ENCODE results near the gene SNX5. TPM values are rescaled to one million over a fixed set of nuclear protein-coding genes. Genes with fewer than 3 reads are reported as not detected.
A peak's percentile ranks its signal among the peaks of the same experiment; 100 is the strongest.

Gene SNX5
- total and polyA plus RNA-seq, 2 of the 13 experiments (the other 11 are each of a cell fraction or from before 2014, with no cell fraction given) = 664 to 1,040 TPM

GRCh38 chr20:17946572-17947473 is 21.8 kb downstream of the SNX5 start:
- ATAC-seq = no peak
- POLR2A ChIA-PET = interaction anchor here (1.4 to 1.8 kb wide), 2 partner anchors 9 to 14 kb away, joined by 4 read pairs; no protein-coding TSS in a partner anchor

More at GRCh38 chr20:17946572-17947473, 21.8 kb downstream of the SNX5 start:
- TF ChIP-seq PRDM4 (CRISPR knock-in tag; IDR thresholded peaks at IDR 0.05; ENCODE audit: borderline replicate concordance) (no peak), AGO2 (optimal IDR thresholded peaks at IDR 0.05; ENCODE audit: low read depth, low read length) (peak; percentile 81), ZNF3 (CRISPR knock-in tag; IDR thresholded peaks at IDR 0.05) (no peak), FOXA1 (IDR thresholded peaks at IDR 0.05) (no peak), FOXA1 (CRISPR knock-in tag; IDR thresholded peaks at IDR 0.05) (no peak), TARDBP (CRISPR knock-in tag; IDR thresholded peaks at IDR 0.05) (no peak), IRX3 (CRISPR knock-in tag; IDR thresholded peaks at IDR 0.05; ENCODE audit: borderline replicate concordance, low read depth) (0 out of 2 replicates have a peak, but pooled peaks have one; percentile 46), MLLT10 (CRISPR knock-in tag; IDR thresholded peaks at IDR 0.05) (no peak), CSRNP1 (CRISPR knock-in tag; IDR thresholded peaks at IDR 0.05) (peak; percentile 57; the same call in 1 of the 2 replicates), POLR2A (IDR thresholded peaks at IDR 0.05; ENCODE audit: insufficient read depth in 1 of 2, low read depth in 2 of 2, low read length in 2 of 2) (peak; percentile 4 to 49; a peak in 1 of 4 replicates), POLR2AphosphoS5 (IDR thresholded peaks at IDR 0.05; ENCODE audit: low read depth, low read length) (peak; percentile 55; the same call in 1 of the 2 replicates), NFIC (IDR thresholded peaks at IDR 0.05; ENCODE audit: low read length) (no peak), FOXO4 (CRISPR knock-in tag; conservative IDR thresholded peaks at IDR 0.05) (0 out of 2 replicates have a peak, but pooled peaks have one; percentile 12), RBM22 (optimal IDR thresholded peaks at IDR 0.05; ENCODE audit: low read length) (peak; percentile 94), SSRP1 (CRISPR knock-in tag; IDR thresholded peaks at IDR 0.05) (peak; percentile 89), RBFOX2 (IDR thresholded peaks at IDR 0.05; ENCODE audit: low read depth, low read length) (peak; percentile 66)
- TF ChIP-seq, protein P1, sequence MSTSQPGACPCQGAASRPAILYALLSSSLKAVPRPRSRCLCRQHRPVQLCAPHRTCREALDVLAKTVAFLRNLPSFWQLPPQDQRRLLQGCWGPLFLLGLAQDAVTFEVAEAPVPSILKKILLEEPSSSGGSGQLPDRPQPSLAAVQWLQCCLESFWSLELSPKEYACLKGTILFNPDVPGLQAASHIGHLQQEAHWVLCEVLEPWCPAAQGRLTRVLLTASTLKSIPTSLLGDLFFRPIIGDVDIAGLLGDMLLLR (CRISPR knock-in tag; IDR thresholded peaks at IDR 0.05) = no peak
- CTCF ChIA-PET (ENCODE audit: low intra/inter-chr PET ratio, low total read pairs) = no interaction called here
- Histone ChIP-seq H3K27me3 (ENCODE audit: control insufficient read depth in 1 of 2, insufficient read depth in 2 of 2, low read length in 2 of 2) (no peaks in the 10 kb centered on the region), H3K4me1 (ENCODE audit: insufficient read depth, low read length) (peaks cover 6% of the 10 kb centered on the region; the same call in 1 of the 2 replicates), H2AFZ (ENCODE audit: low read length) (no peak overlapping the region), H3K9me3 (ENCODE audit: low read length) (no peaks in the 10 kb centered on the region), H3K4me3 (replicated peaks in 1 of 3; ENCODE audit: insufficient read depth in 1 of 3, low read depth in 2 of 3, low read length in 3 of 3) (no peak overlapping the region), H4K20me1 (ENCODE audit: insufficient read depth, low read length) (peaks cover 23% of the 10 kb centered on the region), H3K36me3 (replicated peaks in 1 of 2; ENCODE audit: control insufficient read depth in 1 of 2, insufficient read depth in 2 of 2, low read length in 2 of 2) (peaks cover 59 to 95% of the 10 kb centered on the region in 2 experiments), H3K27ac (ENCODE audit: extremely low read length, insufficient read depth, low read length) (no peak overlapping the region), H3K4me2 (ENCODE audit: low read depth, low read length) (no peak overlapping the region), H3K79me2 (ENCODE audit: insufficient read depth, low read length) (peaks cover 54% of the 10 kb centered on the region), H3K9ac (ENCODE audit: insufficient read depth, low read depth, low read length) (no peak overlapping the region)
- DNase-seq (ENCODE audit: low spot score) (no peak), FAIRE-seq (no peak)
- WGBS (ENCODE audit: low lambda C conversion rate) = 86% methylated on average over 6 of the region's 6 CpGs
- BruUV-seq (replicated peaks) = no TSS peak
- intact Hi-C loops (cut with micrococcal nuclease; ENCODE audit: unreplicated experiment) = no loop called here
- in situ Hi-C loops (cut with HindIII; ENCODE audit: extremely low pct_ligation_motif_present, low pct_unique_long_range_greater_than_20kb) = no loop called here
